Activated CD4-positive, alpha-beta T cell treated with anti-CD3 and anti-CD28 coated beads, Interleukin-2, amount 50 U/mL, for 4 hours (primary cell): ENCODE results near the gene KRTAP8-1.

ENCODE experiments used
- DNase-seq, 2 experiments: peaks; one replicate each; pipeline ENCODE4 v3.0.0-alpha.2; 2020

The KRTAP8-1 gene, protein sequence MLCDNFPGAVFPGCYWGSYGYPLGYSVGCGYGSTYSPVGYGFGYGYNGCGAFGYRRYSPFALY

DNA sequence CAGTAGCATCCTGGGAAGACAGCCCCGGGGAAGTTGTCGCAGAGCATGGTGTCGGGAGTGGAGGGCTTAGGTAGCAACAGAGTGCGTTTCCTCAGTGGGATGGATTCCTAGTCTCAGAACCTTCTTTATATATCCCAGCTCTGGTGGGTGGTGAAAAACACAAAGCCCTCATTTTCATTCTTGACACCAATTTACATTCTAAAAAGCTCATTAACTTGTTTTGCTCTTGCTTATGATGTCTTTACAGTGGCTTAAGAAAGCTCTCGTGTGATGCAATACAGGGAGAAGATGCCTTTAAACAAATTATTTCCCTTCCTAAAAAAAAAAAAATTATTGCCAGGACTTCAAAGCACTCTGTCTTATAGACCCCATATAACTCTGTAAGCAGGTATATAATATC, at the start of gene KRTAP8-1:
Gene KRTAP8-1, minus strand, starts transcription at position 101 of the 400 bp plus-strand sequence. Its CDS starts 54 bp downstream, at position 47.
- no peak for DNase-seq

DNA sequence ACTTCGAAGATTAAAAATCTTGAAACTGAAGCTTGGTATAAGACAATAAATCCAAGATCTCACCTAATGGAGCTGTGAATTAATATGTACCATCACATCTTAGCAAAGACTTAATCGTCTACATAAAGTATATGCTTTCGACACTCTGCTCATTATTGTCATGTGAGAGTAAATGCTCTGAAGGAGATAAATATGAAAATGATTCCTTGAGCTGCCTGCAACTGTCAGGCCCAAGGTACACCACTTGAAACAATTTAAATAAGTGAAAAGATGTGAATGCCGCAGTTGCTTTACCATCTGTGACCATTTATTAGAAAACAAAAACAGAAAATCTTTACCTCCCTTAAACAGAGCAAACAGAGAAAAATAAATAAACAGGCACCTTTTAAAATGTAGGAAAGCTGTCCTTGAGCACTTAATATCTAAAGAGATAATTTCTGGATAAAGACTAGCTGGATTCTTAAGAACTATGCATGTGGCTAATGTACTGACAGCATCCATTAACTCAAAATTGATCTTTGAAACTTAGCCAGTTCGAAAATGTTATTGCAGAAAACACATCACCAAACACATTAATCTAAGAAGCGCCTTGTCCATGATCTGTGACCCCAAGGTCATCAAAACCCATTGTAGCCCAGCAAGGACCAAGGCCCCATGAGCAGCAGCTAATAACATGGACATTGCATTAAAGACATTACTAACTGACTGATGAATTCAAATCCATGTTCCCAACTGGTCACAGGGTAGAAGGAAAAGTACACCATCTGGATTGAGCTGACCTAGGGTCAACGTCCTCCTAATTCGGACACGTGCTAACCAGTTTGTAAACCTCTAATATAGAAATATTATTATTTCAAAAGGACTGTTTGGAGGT, 34.8 kb upstream of the KRTAP8-1 start:
- DNase-seq = no peak

DNA sequence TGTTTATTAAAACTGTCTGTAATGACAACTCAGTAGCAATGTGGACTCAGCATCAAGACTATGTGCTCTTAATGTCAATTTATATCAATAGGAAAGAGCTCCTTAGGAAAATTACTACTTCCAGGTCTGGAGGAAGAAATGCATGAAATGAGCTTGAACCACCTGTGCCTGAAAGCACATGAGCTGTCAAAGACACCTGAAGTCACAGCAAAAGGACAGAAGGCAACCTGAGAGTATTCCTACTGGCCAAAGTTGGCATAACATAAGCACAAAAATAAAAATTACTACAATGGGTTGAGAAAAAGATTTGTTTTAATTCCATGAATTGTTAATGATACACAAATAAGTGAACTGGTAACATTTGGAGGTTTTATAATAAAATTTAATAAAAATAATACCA, 29.9 kb upstream of the KRTAP8-1 start:
- no peak for DNase-seq

DNA sequence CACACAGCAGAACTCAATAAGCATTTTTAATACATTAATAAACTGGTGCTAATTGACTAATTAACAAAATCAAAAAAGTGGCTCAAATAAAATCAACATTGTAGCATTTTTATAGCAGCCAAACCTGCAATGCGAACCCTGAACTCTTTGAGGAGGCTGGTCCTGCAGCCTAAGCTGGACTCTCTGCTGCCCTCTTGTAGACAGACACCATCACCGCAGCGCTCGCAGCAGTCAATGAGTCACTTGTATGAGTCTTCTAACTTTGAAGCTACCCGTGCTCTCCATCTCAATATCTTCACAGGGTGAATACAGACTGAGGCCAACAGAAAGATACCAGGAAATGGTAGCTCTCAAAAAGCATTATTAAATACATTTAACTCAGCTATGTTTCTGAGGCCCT, 26.2 kb upstream of the KRTAP8-1 start:
- DNase-seq = peak in 1 of 2 experiments; percentile 5

DNA sequence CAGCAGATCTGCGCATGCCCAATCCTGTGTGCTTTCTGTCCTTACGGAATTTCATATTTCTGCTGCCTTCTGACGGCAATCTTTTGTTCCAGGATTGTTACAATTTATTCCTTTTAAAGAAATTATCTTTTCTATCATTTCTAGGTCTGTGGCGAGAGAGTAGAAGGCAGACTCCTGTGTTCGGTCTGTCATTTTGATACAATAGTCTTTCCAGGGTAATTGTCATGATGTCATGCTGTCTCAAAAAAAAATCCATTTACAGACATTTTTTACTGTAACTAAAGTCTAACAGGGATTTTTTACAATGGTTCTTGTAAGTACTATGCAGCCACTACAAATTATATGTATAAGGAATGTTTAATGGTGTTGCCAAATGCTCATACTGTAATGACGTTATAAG, 25.5 kb upstream of the KRTAP8-1 start:
- DNase-seq = no peak

DNA sequence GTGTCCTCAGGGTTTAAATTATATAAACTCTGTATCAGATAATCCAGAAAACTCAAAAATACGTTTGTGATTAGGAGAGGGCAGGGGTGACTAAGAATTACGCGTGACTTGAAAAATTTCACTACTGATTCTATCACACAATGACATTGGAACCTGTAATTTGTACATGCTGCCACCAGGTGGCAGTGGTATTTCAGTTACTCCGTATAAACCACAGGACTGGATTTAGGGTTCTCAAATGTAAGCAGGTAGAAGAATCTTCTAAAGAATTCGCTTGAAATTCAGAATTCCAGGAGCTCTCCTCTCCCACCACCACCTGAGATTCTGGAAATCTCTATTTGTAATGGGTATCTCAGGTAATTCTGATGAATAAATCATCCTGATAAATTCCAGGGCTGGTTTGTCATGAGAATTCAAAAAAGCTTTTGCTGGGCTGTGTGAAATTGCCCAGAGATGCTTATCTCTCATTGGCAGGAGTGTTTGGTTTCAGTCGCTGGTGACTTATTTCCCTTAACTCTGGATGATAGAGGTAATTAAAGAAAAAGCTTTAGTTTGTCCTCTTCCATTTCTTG, 18.2 kb upstream of the KRTAP8-1 start:
- DNase-seq = peak; percentile 10 to 17

DNA sequence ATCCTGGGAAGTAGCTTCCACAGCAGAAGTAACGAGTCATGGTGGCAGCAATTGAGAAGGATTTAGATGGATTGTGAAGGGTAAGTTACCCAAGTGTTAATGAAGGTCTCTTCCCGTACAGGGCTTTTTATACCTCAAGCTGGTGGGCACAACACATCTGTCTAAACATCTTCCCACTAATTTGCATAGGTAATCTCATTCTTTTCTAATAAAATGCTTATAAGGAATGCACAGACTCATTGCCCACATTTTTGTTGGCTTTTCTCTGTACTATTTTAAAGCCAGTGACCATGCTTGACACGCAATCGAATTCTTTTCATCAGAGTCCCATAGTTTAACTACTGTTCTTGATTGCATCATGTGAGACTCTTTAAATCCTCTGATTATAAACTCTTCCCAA, 16.6 kb upstream of the KRTAP8-1 start, which contains the start of gene KRTAP7-1:
Gene KRTAP7-1, minus strand, starts transcription at position 101 of the 400 bp plus-strand sequence. Its CDS starts 61 bp downstream, at position 40.
- DNase-seq = no peak

DNA sequence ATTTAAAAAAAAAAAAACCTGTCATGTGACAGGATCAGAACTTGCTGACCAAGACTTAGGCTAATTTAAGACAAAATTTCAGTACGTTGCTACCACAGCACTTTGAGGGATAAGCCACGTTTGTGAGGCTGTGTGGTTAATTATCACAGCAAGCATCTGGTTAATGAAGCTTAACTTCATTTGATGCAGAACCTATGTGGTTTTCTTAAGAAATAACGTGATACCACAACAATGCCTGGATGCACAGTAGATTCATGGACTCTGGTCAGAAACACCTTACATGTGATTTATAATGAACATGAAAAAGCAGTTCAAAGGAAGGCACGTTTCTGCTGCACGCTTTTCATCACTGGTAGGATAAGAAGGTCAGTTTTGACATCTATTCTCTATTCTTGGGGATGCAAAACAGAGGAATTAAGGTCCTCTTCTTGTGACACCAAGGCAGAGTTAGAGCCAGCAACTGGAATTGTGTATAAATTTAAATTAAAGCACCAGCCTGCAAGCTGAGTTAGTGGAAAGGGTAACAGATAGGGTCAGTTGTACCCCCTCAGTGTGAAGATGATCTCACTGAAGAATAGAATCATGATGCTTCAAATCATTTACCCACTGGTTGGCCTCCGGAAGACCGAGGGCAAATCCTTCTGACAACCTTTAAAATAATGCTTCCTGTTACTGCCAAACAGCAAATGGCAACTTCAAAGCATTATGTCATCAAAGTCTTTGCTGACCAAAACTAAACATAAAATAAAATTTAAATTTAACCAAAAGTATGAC, 6.0 kb upstream of the KRTAP8-1 start:
- DNase-seq = no peak

DNA sequence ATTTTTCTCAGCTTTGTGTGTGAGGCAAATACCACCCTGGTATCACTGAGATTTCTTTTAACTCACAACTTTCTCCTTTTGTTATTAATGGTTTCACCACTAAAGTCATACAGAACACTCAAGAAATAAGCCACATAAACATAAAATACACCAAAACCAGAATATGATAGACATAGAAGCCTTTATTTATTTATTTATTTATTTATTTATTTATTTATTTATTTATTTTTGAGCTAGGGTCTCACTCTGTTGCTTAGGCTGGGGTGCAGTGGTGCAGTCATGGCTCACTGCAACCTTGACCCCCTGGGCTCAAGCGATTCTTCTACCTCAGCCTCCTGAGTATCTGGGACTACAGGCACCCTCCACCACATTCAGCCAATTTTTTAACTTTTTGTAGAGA, 12.5 kb downstream of the KRTAP8-1 start:
- DNase-seq = no peak

DNA sequence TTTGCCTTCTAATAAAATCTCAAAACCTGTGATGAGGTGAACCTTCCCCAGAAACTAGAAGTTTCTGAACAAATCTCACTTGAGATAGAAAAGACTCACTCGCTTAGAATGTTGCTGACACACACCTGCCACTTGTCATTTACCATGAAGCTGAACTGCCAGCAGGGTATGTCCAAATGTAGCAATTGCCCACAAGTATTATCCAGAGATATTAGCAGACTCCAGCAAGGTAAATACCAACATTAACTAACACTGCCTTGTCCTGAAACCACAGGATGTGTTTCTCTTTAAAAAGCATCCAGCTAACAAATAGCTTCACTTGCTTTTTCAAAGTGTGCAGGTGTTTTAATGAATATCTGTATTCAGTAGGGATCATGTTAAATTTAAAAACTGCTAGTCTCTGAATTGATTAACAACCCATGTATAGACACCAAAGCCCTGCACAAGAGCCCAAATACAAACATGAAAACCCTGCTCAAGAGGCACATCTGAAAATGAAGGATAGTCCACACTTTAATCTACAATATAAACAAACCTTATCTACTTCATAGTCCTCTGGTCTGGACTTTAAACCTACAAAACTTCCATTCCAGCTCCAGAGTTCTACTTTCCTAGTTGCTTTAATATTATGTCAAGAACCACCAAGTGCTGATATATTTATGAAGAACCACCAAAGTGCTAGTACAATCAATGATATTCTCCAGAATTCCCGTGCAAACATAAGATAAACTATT, 19.3 kb downstream of the KRTAP8-1 start:
- no peak for DNase-seq

DNA sequence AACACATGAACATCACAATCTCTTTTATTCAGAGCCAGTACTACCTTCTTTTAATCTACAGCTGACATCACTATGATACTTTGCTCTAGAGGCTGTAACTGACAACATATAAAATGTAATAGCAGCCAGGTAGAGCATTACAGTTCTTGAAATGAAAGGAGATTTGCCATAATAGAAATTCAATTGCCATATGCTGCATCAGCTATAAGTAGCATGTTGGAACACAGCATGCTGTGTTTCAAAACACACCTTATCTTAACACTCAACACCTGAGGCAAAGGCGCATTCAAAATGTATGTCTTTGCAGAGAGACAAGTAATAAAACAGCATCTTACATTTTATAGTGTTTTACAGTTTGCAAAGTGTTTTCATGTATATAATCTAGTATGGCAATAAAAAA, 33.8 kb downstream of the KRTAP8-1 start:
- DNase-seq = no peak

DNA sequence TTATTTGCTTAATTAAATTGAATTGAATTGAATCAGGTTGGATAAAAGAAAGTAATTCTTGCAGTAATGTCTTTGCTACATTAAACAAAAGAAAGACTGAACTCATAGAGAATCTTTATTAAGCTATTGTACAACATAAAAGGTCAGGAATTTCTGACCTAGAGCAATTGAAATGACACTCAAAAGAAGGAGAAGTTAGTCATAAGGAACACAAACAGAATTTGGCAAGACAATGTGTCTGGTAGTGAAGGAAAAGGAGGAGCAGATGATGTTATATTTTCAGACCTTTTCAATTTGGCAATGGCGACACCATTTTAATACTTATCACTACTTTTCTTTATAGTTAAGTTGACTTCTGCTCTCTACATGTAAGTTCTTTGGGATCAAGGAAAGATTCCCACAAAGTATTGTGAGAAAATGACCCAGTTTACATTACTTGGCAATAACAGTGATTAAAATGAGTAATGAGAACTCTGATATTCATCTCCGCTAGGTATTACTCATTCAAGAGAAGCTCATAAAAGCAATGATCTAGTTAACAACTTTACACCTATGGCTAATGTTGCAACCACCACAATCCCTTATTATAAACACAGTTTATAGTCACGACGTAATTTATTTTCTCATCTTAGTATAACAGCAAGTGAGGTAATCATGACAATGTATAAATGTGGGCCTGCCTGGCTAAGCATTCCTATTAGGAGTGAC, 43.2 kb downstream of the KRTAP8-1 start:
- no peak for DNase-seq
